Gastrocnemius medialis (tissue), 4 donors: ENCODE results near the gene APOLD1.

Source experiments
- POLR2A ChIP-seq, 2 donors: fragments of 450-650 bp; IDR thresholded peaks; one replicate each; pipeline ENCODE4 v1.6.1; 2017; ENCODE audit warnings: antibody characterized with exemption in 2 of 2, mild to moderate bottlenecking in 2 of 2, moderate library complexity in 2 of 2
- TF ChIP-seq, protein P1 (sequence below), 5 experiments: fragments of 450-650 bp in 3 of 5; fragments of 200-600 bp in 2 of 5; sonication (generic) in 2 of 5; IDR thresholded peaks in 4 of 5; conservative IDR thresholded peaks in 1 of 5; 1 replicate in 4 of 5; 2 replicates in 1 of 5; pipeline ENCODE4 v1.5.1; 2016 to 2019; ENCODE audit warnings: antibody characterized with exemption in 5 of 5, mild to moderate bottlenecking in 3 of 5, moderate library complexity in 3 of 5

DNA sequence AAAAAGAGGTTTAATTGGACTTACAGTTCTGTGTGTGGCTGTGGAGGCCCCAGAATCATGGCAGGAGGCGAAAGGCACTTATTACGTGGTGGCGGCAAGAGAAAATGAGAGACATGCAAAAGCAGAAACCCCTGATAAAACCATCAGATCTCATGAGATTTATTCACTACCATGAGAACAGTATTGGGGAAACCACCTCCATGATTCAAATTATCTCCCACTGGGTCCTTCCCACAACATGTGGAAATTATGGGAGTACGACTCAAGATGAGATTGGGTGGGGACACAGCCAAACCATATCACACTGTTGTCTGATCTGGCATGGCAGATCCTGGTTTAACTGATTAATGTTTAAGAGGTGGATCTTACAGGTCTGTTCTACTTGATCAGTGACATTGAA is 33.2 kb downstream of the APOLD1 start:
- TF ChIP-seq, protein P1, sequence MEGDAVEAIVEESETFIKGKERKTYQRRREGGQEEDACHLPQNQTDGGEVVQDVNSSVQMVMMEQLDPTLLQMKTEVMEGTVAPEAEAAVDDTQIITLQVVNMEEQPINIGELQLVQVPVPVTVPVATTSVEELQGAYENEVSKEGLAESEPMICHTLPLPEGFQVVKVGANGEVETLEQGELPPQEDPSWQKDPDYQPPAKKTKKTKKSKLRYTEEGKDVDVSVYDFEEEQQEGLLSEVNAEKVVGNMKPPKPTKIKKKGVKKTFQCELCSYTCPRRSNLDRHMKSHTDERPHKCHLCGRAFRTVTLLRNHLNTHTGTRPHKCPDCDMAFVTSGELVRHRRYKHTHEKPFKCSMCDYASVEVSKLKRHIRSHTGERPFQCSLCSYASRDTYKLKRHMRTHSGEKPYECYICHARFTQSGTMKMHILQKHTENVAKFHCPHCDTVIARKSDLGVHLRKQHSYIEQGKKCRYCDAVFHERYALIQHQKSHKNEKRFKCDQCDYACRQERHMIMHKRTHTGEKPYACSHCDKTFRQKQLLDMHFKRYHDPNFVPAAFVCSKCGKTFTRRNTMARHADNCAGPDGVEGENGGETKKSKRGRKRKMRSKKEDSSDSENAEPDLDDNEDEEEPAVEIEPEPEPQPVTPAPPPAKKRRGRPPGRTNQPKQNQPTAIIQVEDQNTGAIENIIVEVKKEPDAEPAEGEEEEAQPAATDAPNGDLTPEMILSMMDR (IDR thresholded peaks at IDR 0.05 in 4 of 5, conservative IDR thresholded peaks at IDR 0.05 in 1 of 5), result no peak
- no peak for TF ChIP-seq POLR2A (IDR thresholded peaks at IDR 0.05)
